HG02884 (cell line): Measurements from ENCODE around the gene DLG2.

Experiments
- ATAC-seq: cut with Tn5 transposase; IDR thresholded peaks from one replicate; pipeline ENCODE4 v1.9.1; 2021; ENCODE audit warnings: mild to moderate bottlenecking, moderate library complexity; ENCODE audit not compliant: unreplicated experiment

DLG2 gene

DNA sequence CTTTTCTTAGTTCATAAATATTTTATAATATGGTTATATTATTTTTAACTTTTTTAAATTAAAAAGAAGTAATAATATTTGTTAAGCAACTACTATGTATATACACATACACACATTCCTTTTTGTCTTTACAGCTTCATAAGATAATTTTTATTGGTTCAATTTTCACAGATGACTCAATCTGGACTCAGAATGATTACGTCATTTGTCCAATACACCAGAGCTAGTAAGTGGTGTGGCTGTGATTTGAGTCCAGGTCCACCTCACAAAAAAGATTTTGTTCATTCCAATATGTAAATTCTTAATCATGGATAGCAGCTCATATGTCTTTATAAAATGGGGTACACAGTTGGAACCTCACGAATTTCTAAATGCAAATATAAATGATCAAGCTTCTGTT is 1014.5 kb downstream of the DLG2 start:
- ATAC-seq = no peak

DNA sequence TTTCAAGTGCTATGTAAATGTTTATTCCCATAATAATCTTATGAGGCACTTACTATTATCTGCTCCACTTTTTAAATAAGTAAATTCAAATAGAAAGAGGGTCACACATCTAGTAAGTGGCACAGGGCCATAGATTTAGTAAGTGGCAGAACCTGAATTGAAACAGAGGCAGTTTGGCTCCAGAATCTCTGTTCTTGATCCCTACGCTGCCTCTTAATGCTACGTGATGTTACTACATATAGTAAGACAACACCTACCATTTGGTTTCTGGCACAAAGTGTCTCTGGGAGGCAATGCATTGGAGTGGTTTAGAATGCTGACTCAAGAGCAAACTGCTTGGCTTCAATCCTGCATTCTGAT is 1018.3 kb downstream of the DLG2 start:
- no peak for ATAC-seq

DNA sequence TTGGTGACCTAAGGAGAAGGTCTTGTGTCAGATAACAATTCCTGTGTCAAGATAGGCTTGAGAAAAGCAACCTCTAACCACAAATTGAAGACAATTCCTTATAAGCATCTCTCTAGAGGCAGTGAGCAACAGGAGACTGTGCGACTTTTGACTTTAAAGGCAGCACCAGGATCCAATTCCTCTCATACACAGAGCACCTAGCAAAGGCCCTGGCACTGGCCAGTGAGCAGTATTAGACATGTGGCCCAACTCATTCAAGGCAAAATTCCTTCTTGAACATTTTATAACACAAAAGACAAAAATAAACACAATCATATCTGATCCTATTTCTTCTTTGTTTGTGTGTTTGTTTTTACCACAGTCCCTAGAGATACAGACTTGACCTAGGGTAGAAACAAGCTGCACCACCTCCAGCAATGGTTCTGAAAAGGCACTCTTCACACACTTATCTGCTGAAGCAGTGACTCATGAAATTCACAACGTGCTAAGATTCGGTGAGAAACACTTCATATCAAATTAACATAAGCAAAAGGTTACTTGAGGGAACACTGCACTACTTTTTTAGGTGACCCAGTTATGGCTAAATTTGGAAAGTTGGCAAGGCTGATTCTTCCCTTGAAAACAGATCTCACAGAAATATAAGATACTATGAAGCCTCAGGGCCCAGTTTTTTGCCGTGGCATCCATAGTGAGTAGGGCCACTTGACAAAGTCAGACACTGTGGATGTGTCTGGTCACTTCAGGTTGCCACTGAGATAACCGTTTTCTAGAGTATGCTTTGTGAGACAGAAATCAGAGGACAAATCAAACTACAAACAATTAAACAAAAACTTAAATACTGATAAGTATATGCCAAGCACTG is 1018.9 kb downstream of the DLG2 start:
- ATAC-seq = no peak

DNA sequence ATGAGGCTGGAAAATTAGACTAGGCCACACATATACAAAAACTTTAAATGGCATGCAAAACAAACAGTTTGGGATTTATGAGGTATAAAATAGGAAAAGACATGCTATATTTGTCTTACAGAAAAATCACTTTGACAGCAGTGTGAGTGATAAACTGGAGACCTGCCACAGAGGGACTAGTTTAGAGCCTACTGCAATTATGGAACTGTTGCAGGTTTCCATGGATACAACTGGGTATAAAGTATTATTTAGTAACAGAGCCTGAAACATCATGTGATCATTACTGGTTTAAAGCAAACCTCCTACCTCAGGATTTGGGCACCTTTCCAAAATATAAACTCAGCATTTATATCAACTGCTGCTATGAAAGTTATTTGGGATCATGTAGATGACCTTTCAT is 1032.5 kb downstream of the DLG2 start:
- ATAC-seq = no peak

DNA sequence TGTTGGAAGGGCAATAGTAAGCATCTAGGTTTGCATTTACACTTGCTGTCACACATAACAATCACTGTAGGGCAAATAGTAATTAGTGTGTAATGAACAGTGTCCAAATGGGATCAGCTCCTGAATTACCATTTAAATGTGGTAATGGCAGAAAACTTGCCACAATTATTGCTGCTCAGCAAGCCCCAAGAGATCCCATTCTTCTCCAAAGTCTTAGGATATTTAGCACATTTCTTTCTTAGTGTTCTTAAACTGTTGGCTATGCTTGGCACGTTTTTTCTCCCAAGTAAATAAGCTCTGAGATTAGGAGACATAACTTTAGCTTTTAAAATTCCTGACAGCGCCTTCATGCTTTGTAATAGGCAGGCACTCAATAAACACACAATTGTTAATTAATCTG is 1037.0 kb downstream of the DLG2 start:
- ATAC-seq = no peak

DNA sequence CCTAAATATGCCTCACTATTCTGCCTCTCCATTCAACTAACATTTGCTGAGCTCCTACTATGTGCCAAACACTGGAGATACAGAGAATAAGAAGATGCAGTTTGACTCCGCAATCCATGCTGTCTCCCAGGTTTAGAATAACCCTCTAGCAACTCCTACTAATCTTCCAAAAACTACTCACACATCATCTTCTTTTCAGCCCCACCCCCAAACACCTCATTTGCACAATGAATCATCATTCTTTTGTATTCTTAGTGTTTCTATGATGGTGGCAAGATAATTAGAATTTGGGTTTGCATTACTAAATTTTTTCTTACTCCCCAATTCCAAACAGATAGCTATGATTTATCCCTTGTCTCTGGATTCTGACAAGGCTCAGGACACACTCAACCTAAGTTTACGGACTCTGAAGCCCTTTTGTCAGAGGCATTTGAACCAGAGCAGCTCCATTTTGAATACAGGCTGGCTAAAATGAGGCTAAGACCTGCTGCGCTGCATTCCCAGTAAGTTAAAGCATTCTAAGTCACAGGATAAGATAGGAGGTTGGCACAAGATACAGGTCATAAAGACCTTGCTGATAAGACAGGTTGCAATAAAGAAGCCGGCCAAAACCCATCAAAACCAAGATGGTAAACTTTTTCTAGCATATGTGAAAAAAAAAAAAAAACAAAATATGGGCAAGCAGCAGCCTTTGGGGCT is 1038.9 kb downstream of the DLG2 start:
- no peak for ATAC-seq

DNA sequence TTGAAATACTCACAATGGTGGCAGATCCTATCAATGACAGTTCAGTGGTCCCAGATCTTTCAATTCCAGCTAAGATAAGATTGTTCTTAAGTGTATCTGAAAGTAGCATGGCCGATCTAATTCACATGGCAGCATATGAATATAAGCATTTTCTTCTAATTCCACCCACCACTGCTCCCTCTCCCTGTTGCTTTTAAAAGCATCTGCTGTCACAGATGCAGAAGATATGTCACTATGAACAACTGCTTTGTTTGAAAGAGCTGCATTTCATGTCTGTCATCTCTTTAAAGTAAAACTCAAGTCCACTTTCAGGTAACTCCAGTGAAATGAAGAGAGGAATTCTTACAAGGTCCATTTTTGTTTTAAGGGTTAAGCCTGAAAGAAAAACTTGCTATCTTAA is 1044.0 kb downstream of the DLG2 start:
- ATAC-seq = no peak

DNA sequence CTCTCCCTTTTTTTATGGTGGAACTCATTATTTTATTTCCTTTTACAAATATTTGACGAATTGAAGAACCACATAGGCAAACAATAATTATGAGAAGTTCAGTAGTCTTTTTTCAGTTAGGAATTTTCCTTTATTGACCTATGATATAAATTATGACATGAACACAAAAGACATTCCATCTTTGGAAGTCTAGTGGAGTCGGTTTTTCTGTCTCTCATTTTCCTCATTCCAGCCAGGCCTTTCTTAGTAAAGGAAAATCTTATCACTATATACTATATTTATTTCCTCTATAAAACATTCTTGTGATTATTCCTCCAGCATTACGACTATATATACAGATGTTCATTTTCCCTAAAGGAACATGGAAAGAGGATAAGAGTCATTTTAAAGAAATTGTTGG is 1046.1 kb downstream of the DLG2 start:
- no peak for ATAC-seq

DNA sequence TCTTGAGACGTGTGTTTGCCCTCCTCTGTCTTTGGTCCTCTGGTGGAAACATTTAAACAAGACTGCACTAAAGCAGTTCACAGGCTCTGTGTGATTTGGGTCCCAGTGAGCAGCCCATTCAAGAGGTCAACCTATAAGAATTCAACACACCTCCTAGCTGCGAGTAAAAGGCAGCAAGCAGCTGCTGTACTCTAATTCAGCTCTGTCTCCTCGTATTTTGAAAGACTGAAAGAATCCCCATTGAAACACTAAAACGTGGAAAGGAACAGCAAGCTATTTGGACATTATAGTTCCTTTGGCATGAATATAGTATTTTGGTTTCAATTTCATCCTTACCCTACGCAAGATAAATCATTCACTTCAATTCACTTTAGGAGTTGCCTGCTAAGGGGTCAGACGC is 1046.7 kb downstream of the DLG2 start:
- ATAC-seq = no peak

DNA sequence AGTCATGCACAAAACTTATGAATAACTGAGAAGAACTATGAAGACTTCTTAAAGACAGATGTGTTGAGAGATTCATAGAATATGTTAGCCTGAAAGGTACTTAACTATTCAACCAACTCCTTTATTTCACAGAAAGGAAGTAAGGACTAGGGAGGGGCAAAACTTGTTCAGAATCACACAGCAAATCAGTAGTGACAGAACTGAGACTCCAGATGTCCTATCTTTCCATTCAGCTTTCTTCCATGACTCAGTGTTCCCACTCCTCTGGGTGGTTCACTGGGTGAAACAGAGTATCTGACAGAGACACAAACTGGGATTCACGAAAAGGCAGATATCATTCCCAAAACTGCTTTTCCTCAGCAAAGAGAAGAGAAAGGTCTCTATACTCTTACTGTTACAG is 1053.3 kb downstream of the DLG2 start:
- no peak for ATAC-seq

DNA sequence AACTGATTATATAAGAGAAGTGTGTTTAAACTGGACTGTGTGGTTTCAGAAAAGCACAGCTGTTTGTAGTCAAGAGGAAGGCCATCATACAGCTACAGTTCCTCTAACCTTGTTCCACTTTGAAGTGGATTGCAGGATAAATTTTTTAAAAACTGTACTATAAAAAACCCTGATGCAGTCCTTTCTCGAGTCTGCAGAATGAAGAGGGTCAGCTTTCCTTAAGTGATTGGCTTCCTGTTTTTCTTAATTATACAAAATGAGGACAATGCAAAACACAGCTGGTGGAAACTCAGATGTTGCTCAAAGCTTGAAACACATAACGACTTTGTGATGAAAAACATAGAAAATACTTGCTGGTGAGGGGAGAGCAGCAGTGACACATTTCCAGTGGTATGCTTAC is 1060.5 kb downstream of the DLG2 start:
- ATAC-seq = no peak

DNA sequence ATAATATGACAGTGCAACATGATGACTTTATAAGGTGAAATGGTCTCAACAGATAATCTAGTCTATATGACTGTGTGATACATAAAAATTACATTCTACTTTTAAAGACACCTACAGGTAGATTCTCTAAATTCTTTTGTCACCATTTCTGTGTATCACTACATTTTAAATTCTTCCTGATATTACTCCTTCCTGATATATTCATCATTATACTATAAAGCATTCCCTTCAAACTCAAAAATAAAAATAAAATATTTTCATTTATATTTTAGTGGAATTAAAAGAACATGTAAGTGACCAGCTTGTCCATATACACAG is 1062.3 kb downstream of the DLG2 start:
- ATAC-seq = no peak

DNA sequence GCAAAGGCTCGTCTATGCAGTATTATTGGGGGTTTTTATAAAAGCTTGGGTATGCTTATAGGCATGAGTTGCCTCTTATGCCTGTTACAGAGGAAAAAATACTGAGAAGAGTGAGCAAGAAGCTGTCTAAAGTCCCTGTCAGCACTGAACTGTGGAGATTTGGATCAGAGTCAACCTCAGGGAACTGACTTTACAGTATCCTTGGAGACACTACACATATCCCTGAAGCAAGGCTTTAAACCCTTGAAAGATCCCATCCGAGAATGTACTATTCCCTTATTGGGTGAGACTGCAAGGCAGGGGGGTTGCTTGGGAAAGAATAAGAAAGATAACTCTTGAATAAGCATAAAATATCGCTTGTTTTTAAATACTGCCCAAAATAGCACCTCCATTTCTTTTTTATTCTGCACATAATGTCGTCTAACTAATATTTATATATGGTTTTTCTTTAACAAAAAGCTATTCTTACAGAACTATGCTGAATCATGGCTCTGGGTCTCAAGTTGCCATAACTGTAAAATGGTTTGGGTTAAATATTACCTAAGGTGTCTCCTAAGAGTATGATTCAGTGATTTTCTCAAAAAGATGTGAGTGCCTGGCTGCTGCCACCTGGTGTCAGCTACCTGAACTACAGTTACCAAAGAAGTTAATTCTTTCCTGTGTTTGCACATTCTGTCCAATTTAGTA is 1062.8 kb downstream of the DLG2 start:
- peak; percentile 83 for ATAC-seq

DNA sequence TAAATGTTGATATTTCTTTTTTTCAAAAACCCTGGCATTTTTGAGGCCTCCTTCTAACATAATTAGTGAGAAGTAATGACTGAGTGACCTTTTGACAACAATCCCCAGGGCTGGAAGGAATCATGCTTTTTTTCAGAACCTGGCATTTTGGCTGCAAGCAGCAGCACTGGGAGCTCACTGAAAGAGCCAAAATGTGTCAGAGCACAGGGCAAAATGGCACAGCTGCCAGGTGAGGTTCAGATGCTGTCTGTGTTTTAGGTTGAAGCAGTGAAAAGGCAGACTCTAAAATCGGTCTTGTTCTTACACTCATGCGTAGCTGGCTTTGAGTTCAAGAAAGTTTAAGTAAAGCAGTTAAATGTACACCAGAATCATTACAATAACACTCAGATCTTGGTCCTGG is 1063.8 kb downstream of the DLG2 start:
- no peak for ATAC-seq

DNA sequence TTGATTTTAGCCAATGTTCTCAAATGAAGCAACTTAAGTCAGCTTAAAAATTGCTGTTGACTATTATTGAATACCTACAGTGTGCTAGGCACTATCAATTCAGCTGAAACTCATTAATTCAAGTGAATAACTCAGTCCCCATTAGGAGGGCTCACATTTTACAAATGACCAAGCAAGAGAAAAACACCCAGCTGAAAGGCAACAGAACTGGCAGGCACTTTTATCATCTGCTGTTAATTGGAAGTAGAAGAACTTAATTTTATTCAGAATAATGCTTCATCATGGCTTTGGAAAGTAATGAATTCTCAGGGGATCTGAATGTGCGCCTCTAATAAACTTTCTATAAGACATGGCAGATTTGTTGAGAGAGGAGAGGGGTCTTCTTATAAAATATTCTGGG is 1066.9 kb downstream of the DLG2 start:
- no peak for ATAC-seq

DNA sequence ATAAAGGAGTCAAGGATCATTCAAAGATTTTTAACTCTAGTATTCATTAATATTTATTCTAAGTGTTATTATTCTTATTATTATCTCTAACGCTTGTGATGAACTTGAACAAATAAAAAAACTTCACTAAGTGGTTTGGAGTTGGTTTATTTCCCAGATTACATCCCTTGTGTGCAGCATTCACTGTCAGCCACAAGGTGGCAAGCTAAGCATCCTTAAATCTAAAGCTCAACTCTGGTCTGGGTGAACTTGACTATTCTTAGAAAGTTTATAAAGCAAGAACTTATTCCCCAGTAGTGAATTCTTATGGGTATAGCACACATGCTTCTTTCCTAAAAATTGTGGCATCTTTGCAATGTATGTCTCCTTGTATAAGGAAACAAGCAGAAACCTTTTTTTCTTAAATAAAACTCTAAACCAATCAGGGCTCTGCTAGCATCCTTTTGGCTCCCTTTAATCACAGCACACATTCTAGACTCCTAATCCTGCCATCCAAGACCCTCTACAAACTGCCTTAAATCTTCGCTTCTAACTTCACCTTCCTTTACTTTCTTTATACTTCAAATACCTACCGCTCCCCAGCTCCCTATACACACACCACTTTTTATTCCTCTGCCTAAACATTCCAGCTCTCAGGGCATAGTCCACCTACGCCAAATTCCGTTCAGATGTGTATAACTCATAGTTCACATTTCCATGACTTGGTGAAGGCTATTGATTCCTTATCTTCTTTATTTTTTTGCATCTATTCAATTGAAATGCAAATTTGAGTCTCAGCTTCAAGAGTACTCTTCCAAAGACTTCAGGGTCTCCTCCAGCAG is 1068.8 kb downstream of the DLG2 start:
- ATAC-seq = peak; percentile 93

DNA sequence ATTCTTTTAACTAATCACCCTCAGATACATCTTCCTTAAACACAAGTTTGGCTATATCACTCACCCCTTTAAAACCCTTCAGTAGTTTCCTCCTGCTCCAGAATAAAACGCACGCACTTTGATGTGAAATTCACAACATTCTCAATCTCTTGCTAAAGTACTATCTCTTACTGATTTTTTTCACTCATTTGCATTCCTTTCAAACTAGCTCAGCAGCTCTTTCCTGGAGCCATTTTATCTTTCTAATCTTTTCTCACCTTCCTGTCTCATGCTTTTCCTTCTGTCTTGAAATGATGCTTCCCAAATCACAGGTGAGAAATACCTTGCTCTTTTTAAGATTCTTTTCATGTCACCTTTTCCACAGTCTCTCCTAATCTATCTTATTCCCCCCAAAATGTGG is 1074.4 kb downstream of the DLG2 start:
- ATAC-seq = no peak

DNA sequence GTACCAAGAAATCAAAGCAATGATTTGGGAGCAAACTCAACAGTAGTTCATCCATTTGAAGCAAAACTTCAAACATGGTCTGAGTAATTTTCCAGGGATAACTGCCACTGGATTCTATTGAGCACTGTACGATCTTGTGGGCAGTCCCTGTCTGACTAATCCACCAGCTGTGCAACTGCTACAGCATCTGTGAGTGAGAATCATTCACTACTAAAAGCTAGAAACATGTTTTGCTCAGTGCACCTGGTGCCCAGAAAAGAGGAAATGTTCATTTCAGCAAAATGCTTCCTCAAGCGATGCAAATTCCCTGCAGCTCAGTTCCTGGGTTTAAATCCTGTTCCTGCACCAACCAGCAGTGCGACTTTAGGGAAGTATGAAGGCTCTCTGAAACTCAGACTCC is 1077.9 kb downstream of the DLG2 start:
- peak; percentile 96 for ATAC-seq

DNA sequence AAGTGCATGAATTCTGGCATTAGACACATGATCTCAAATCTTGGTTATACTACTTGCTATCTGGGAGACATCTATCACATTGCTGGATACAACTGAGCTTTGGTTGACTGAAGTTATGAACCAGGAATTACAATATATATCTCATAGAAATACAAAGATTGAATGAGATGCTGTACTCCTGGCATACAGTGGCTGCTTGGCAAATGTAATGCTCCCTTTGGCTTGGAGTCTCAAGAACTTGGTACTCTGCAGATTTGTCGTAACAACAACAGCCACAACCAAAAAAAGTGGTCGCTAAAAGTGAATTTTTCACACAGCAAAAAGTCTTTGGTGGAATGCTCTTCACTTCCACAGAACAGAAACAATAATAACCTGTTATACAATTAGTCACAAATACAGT is 1082.6 kb downstream of the DLG2 start:
- no peak for ATAC-seq

DNA sequence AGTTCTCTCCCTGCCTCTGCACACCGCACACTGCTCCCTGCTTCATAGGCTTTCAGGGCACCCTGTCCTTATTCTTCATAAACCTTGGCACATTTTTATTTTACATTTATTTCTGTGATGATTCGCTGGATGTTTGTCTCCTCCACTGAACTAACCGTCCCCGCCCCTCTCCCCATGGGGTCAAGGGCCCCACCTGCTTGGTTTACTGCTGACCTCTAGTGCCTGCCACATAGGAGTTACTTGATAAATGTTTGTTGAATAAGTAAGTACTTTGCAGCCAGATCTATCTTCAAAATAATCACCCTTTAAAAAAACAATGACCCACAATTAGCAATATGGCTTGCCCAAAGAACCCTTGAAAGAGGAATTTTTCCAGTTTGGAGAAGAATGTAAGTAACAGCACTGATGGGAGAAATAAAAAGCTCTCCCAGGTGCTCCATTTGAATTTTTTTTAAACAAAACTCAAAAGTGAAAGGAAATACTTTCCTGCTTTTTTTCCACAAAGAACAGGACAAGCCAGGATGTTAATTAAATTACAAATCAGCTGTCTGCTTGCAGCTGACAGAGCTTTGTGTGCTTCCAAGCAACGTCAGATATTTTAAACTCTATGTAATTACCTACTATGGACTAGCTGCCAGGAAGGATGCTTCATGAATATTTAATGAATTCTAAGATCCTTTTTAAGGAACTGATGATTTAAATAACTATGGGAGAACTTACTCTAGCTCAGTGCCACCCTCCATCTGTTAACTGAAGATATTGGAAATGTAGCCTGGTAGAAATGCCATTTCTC is 1083.6 kb downstream of the DLG2 start:
- ATAC-seq = no peak
